Stimulated activated CD8-positive, alpha-beta memory T cell treated with anti-CD3 and anti-CD28 coated beads, Interleukin-12 subunit alpha, Interleukin-12 subunit beta, amount 100 ng/mL, for 1 hour (primary cell): ENCODE results near the gene CT47C1.
A peak's percentile ranks its signal among the peaks of the same experiment; 100 is the strongest.

ENCODE experiments used
- DNase-seq: peaks from one replicate; pipeline ENCODE4 v3.0.0-alpha.2; 2020; ENCODE audit warnings: low read depth

Gene CT47C1

DNA sequence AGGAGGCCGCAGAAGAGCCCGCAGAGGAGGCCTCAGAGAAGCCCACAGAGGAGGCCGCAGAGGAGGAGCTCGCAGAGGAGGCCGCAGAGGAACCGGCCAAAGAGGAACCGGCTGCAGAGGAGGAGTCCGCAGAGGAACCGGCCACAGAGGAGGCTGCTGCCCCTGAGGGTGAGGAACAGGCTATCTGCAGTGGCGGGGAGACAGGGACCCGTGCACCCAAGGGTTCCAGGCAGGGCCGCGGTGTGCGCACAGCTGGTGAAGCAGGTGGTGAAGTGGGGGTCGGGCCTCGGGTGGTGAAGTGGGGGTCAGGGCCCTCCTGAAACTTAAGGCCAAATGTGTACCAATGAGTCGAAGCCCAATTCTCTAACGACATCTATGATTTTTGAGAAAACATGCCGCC, 1.1 kb downstream of the CT47C1 start:
- DNase-seq = no peak

DNA sequence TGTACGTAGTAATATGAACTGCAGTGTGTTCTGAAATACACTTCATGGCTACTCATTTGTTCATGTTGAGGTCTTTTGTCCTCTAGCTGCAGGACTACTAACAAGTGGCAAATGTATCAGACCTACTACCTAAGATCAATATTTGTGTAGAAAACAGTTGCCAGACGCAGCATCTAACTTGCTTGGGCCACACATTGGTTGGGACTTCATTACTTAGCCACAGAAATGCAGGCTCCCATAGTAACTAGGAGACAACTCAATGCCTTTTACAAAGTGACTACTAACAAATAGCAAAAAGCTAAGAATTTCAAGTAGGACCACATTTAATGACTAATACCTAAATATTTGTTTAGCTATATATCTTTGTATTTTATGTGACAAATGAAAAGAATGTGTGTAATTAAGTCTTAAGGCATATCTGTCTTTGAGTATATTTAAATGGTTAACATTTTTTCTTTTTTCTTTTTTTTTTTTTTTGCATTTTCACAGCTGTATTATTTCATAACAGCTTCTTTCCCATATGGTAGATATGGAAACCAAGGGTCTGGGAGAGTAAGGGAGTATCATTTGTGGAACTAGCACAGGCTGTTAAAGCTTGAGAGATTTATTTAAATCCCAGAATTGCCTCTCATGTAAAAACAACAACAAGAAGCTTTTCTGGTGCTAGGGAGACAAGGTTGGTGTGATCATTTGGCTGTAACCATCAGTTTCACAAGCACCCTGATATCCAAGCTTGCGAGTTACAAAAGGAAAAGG, 2.7 kb downstream of the CT47C1 start:
- DNase-seq = no peak

DNA sequence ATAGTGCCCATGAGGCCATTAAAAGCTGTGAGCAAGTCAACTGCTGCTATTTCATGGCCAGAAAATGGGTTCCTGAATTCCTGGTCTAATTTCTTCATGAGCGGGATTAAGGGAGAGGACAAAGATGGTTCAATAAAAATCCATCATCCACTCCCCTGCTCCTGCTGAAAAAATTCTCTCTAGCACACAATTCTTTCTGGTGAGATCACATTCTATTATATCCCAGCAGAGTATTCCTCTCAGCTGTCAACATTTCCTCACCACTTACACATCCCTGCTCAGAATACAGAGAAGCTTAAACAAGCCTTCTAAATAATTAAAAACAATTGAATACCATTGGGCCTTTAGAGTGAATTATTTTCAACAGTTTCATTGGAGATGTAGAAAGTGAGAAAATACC, 9.5 kb downstream of the CT47C1 start:
- DNase-seq = no peak

DNA sequence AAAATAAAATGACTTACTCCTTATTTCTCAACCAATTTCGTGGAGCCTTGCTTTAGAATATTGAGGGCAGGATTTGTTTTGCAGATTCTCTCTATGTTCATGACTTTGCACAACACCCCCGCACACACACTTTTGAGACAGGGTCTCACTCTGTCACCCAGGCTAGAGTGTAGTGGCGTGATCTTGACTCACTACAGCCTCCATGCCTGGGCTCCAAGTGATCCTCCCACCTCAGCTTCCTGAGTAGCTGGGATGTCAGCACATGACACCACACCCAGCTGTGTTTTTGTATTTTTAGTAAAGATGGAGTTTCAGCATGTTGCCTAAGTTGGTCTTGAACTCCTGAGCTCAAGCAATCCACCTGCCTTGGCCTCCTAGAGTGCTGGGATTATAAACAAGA, 12.0 kb downstream of the CT47C1 start:
- no peak for DNase-seq

DNA sequence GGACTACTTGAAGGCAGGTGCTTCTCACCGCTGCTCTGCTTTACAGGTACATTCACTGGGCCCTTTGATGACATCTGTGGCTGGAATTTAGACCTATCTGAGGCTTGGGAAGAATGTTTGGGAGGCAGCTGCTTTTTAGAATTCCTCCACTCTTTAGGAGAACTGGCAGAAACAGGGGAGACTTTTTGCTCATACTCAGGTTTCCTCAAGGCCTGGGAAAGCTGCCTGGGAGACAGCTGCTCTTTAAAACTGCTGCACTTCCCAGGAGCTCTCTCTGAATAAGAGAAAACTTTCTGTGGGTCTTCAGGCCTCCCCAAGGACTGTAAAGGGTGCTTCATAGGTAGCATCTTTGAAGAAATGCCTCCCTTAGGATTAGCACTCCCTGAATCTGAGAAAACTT, 14.3 kb downstream of the CT47C1 start:
- DNase-seq = no peak

DNA sequence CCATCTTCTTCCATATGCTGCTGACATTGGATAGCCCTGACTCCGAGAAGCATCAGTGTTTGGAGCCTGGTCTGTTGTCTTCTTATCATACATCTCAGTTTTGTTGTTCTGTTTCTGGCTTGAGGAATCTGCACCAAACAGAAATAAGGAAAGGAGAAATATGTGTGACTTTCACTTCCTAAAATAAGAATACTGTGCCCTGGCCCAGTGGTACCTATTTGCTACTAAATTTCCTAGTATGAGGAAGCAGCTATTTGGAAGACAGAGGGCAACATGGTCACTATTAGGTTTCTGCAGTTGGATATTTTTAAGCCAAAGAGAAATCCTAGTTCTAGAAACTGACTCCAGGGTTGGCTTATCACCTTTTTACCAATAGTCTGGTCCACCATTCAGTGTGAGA, 16.8 kb downstream of the CT47C1 start:
- no peak for DNase-seq

DNA sequence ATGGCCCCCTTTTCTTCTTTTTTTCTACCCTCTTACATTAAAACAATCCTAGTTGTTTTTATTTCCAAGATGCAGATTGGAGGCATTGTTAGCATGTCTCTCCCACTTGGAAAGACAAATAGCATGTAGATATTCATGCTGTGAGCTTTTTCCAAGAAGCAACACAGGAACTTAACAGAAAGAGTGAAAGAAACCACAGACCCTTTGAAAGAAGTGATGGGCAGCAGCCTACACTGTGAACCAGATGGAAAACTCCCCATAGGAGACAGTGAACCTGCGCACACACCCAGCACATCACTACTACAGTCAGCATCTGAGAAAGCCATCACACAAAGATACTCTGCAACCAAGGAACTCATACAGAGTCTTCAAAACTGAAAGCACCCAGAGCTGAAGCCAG, 17.8 kb downstream of the CT47C1 start:
- no peak for DNase-seq

DNA sequence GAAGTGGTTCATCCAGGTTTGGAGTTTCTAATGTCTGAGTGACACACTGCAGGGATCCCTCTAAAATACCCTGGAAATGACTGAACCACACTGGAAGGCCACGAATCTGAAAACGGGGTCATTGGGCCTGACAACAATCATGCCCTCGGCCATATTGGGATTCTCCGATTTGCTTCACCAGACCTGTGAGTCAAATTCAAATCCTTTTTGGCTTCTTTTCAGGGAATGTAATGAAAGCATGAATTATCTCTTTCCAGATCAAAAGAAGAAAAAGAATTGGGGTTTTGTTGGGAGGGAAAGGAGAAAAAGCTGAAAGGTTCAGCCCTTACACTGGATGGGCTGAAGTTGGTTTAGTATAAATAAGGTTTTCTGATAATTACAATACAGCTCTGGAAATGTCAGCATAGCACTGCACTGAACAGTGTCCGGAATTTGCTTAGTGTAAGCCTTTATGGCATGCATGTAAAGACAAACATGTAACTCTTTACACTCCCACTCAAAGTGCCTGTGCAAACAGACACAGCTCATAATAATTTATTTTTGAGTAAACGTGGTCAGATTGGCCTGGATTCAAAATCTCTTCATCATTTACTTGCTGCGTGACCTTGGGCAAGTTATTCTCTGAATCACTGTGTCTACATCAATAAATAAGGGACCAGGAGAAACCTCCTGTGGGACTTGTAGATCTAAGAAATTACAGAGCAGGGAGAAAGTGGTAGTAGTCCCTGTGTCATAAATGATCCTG, 21.4 kb downstream of the CT47C1 start:
- no peak for DNase-seq

DNA sequence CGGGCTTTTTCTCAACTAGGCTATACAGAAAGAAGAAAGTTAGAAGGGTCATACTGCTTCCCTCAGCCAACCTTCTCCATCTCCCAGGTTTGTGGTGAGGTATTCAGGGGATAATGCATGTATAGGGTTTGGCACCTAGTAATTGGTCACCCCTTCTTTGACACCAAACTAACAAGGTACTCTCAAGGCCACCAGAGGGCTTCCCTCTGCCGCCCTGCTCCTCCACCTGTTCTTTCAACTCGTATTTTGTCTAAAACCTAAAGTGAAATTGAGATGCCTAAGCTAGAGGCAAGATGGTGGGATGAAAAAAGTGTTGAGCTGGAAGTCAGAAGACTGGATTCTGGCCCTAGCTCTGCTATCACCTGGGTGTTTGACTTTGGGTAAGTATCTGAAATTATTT, 22.0 kb downstream of the CT47C1 start:
- no peak for DNase-seq

DNA sequence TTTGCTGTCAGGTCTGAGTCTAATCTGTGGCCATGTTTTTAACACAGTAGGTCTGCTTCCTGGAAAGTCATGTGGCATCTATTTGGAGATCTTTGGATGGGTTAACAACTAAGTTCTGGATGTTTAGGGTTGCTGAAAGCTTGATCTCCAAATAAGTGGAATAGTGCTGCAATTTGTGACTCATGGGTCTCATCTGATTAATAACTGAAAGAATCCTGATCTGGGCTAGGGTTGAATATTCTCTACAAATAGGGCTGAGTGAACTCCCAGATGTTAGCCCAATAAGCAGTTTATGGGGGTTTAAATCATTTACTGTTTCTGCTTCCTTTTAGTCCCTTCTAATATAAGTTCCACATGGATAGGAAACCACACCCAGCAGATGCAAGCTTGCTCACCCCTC, 23.1 kb downstream of the CT47C1 start:
- no peak for DNase-seq

DNA sequence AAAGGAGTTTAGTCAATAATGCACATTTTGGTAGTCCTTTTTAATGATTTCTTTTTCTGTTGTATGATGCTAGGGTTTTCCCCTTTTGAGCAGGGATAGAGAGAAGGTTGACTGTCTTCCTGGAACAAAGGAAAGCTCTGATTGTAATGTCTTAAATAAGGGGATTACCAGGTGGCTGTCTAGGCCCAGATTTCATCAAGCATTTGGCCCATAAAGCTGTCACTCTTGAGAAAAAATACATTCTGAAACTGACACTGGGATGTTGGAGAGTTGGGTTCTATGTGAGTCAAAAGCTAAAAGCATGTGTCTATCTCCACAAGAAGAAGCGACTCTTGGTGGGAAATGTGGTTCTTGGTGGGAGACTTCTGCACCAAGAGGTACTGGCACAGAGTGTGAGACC, 28.4 kb downstream of the CT47C1 start:
- no peak for DNase-seq

DNA sequence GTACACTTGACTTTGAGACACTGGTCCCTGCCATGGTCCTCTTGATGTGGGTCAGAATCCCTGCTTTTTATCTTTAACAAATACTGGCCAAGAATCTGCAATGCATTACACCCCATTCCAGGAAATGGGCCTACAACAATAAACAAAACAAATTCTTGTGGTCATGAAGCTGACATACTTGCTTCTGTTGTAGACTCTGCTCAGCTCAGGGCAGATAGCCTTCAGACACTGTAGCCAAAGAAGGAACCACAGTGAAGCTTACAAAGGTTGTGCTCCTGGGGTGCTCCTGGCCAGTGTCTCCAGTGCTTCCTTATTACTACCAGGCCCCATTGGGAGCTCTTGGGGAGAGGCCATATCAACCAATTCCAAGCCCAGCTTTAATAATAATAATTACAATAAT, 33.0 kb downstream of the CT47C1 start:
- no peak for DNase-seq

DNA sequence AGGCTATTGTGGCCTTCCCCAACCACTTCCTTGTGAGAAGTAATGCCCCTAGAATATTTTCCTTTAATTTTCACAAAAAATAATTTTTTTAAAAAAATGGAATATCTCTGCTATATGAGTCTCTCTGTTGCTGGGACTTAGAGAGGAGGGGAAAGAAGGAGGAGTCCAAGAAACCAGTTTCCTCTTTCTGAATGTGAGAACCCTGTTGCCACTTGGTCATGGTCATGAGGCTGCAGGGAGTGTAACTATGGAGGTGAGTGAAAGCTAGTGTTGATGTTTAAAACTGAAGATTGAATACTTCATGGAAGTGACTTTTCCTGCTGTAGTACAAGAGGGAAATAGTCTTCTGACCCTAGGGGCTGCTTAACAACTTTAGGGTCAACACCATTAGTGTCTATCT, 34.4 kb downstream of the CT47C1 start:
- DNase-seq = no peak

DNA sequence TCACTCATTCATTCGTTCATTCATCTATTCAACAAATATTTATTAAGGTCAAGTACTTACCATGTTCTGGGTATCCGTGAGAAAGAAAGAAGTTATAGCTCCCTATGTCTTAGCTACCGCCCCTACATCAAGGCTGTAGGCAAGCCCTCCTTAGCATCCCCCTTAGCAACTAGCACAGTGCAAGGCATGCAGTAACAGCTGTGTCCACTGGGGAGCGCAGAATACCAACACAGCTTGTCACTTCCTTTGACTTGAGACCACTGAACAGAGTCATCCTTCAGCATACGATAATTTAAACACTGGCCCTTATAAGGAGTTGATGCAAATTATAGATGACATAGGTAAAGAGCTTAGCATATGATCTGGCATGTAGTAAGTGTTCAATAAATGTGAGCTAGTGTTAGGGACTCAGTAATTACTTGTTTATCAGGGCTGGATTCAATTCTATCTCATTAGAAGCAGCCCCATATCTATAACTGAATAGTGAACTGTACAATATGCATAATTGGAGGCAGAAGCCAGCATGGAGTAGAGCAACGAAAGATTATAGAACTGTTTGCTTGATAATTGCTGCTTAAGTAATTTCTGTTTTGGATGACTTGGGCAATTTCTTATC, 46.1 kb downstream of the CT47C1 start:
- DNase-seq = peak; percentile 13

DNA sequence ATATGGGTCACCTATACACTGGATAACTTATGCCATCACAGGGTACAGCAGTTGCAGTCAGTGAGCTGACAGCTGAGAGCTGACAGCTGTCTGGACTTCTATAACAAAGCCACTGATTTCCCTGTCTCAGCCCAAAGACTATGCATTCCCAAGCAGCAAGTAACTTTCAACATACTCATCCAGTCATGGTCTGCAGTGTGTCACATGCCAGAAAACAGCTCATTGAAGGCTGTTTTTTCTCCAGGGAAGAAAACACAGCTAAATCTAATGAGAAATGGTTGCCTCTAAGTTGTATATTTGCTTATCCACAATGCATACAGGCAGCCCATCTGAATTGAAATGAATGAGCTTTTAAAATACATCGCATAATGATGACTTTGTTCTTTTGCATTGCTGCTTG, 48.5 kb downstream of the CT47C1 start:
- DNase-seq = no peak
